ENCODE results near the gene ANO4.
"Not testable (repeated sequence)": the region's sequence is repeated elsewhere in the genome, so short reads cannot be mapped to it uniquely, and the experiment has no call there.

The ANO4 gene

GRCh38 chr12:100875156-100875555 lies 80.6 kb downstream of the ANO4 start:
- no peak for DNase-seq (ENCODE audit: low read depth)

DNA sequence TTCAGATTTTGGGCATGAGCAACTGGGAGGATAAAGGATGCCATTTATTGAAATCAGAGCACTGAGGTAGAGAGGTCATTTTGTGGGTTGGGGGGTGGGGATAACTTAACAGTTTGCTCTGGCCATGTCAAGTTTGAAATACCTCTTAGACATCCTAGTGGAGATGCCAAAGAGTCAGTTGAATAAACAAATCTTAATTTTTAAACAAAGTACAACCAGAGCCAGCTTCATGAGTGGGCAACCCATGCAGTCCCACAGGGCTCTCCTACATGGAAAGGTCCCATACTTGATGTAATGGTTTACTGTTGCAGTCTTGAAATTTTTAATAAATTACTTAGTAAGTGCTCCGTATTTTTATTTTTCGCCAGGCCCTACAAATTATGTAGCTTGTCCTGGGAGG lies 81.2 kb downstream of the ANO4 start:
- DNase-seq (ENCODE audit: low read depth): no peak

DNA sequence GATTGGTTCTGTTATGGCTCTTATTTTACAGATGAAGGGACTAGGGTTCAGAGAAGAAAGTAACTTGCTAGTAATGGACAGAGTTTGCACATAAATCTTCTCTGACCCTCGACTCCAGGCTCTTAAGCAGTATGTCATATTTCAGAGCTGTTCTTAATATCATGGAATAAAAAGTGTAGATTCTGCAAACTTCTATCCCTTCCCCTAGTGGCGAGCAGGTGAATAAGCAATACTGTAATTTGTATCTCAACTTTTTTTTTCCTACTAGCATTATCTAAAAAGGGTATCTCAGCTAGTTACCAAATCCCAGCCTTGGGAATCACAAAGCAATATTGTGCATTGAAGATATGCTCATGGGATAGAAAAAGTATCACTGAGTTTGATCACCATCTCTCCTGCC lies 83.2 kb downstream of the ANO4 start:
- DNase-seq (ENCODE audit: low read depth): no peak

- no peak for DNase-seq (ENCODE audit: low read depth)
These were observed 100.6 kb downstream of the ANO4 start for GRCh38 chr12:100895192-100895591.

- DNase-seq (ENCODE audit: low read depth): no peak
These were observed 101.6 kb downstream of the ANO4 start for GRCh38 chr12:100896192-100896591.

GRCh38 chr12:100897240-100897639 lies 102.7 kb downstream of the ANO4 start:
- DNase-seq (ENCODE audit: low read depth): no peak

GRCh38 chr12:100899301-100899700 lies 104.7 kb downstream of the ANO4 start:
- no peak for DNase-seq (ENCODE audit: low read depth)

DNA sequence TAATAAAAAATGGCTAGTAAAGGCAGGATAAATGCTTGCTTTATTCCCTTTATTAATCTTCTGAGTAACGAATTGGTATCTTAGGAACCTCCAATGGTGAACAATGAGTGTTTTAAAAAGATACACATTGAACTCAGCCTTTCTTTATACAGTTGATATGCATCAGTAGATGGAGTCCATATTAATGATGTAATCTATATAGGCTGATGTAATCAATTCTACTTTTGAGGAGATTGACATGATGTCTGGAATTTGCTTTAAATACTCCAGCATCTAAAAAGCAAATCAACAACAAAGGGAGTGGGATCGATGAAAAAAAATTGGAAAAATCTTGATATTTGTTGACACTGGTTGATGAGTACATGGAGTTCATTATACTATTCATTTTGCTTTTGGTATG lies 106.2 kb downstream of the ANO4 start:
- no peak for DNase-seq (ENCODE audit: low read depth)

GRCh38 chr12:100901266-100901665 lies 106.7 kb downstream of the ANO4 start:
- DNase-seq (ENCODE audit: low read depth): no peak

- no peak for DNase-seq (ENCODE audit: low read depth)
These were observed 109.7 kb downstream of the ANO4 start for GRCh38 chr12:100904270-100904669.

DNA sequence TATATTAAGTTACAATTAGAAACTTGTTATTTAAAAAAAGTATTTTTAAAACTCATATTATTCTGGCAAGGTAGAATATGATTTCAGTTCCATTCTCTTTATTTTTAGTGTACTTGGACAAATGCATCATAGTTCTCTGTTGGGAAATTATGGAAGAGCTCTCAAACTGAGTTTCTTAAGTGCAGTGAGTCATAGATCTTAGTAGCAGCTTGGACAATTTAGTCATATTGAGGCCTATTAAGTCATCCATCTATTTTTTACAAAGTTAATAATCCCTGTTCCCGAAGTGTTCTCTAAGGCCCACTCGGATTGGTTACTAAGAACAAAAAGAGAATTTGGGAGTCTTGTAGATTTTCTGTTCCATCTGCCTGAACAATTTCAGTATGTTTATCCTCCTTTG lies 113.9 kb downstream of the ANO4 start:
- peak; percentile 58 for DNase-seq (ENCODE audit: low read depth)

DNA sequence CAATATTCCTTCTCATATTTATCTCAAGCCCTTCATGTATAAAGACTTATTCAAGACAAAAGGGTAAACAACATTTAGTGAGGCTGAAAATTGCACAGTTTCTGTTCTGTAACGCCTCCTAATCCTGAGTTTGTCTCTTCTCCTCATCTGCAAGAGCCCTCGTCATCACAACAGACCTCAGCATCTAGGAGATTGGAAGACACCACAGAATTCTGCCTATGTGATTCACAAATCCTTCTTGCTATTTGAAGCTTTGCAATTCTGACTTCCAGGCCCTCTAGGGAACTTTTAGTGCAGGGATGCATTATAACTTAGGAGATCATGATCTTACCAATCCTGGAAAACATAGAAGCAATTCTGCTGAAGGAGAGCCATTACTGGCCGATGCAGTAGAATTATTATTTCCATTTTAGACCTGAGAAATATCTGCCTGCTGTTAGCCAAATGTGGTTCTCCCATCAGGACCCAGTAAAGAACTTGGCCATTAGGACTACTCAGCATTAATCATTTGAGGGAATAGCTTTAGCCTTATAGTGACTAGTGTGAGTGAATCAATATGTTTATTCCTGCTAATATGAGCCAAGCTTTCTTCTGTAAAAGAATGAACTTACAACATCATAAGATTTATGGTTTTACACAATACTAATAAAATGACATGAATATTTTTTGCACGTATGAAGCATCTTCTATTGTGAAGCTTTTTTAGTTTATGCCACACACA lies 119.5 kb downstream of the ANO4 start:
- no peak for DNase-seq (ENCODE audit: low read depth)

- no peak for DNase-seq (ENCODE audit: low read depth)
These were observed 124.5 kb downstream of the ANO4 start for GRCh38 chr12:100919116-100919515.

- DNase-seq (ENCODE audit: low read depth): no peak
These were observed 125.9 kb downstream of the ANO4 start for GRCh38 chr12:100920493-100920892.

GRCh38 chr12:100926669-100927248 lies 132.2 kb downstream of the ANO4 start:
- DNase-seq (ENCODE audit: low read depth): no peak

GRCh38 chr12:100927826-100928225 lies 133.2 kb downstream of the ANO4 start:
- no peak for DNase-seq (ENCODE audit: low read depth)

DNA sequence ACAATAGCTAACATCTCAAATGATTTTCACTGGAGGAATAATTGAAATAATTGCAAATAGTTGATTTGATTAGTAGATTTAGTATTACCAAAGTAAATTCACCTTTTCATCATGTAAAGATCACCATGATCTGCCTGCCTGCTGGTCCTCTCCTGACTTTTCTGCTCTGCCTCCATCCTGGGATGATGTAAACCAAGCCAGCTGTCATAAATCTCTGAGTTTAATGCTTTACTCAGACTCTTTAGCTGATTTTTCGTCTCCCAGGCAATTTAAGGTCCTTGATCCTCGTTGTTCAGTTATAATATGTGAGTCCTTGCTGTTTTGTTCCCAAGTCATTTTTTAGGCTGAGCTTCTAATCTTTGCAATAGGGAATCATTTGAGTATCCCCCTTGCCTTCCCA lies 138.0 kb downstream of the ANO4 start:
- no peak for DNase-seq (ENCODE audit: low read depth)

GRCh38 chr12:100933531-100933930 lies 139.0 kb downstream of the ANO4 start:
- DNase-seq (ENCODE audit: low read depth): not testable (repeated sequence)

DNA sequence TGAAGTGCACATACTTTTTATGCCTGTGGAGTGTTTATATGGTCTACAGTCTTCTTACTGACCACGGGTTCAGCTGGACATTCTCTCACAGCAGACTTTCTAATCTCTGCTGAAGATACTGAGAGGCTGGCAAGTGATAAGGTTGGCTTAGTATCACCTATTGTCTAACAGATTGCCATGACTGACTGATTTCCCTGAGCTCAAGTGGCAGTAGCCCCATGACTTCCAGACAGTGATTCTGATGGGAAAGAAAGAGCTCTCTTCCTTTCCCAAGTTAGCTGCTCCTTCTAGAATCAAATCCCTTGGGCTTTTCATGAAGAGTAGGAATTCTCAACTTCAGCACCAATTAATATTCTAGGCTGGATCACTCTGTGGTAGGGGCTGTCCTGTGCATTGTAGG lies 141.4 kb downstream of the ANO4 start:
- no peak for DNase-seq (ENCODE audit: low read depth)

GRCh38 chr12:100936661-100937060 lies 142.1 kb downstream of the ANO4 start:
- no peak for DNase-seq (ENCODE audit: low read depth)

GRCh38 chr12:100940503-100940902 lies 145.9 kb downstream of the ANO4 start:
- no peak for DNase-seq (ENCODE audit: low read depth)

GRCh38 chr12:100942984-100943749 lies 148.6 kb downstream of the ANO4 start:
- no peak for DNase-seq (ENCODE audit: low read depth)

DNA sequence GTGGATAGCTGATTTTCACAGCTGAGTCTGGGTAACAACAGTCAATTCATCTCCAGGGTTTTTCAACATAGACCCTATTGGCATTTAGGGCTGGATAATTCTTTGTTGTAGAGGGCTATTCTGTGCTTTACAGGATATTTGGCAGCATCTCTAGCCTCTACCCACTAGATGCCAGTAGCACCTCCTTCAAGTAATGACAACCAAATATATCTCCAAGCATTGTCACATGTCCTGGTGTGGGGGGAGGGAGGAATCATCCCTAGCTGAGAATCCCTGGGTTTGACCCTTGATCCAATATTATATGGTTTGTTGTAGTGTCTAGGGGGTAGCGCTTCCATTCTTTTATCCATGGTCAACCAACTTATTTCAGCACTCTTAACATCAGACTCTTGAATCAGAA lies 157.2 kb downstream of the ANO4 start:
- no peak for DNase-seq (ENCODE audit: low read depth)

All from fibroblast of gingiva (primary cell).